Transverse colon (tissue), 4 donors: ENCODE measurements around the gene NDC80. TPM values are rescaled to one million over a fixed set of nuclear protein-coding genes. Genes with fewer than 3 reads are reported as not detected.
A peak's percentile ranks its signal among the peaks of the same experiment; 100 is the strongest.

ENCODE experiments used
- DNase-seq: peaks from one replicate; pipeline ENCODE4 v3.0.0-alpha.2; 2019
- H3K27ac ChIP-seq, 4 donors: fragments of 200-600 bp; sonication (generic); 2 replicates each; pipeline ENCODE4 v1.5.1; 2016 to 2018; ENCODE audit warnings: inconsistent platforms in 4 of 4
- H3K27me3 ChIP-seq: fragments of 200-600 bp; sonication (generic); 2 replicates; pipeline ENCODE4 v1.5.1; 2017; ENCODE audit warnings: inconsistent platforms
- H3K36me3 ChIP-seq, 4 donors: fragments of 200-600 bp; sonication (generic); 2 replicates each; pipeline ENCODE4 v1.5.1; 2017 to 2019; ENCODE audit warnings: inconsistent platforms in 4 of 4
- H3K4me1 ChIP-seq, 4 donors: fragments of 200-600 bp; sonication (generic); 2 replicates each; pipeline ENCODE4 v1.5.1; 2017 to 2020; ENCODE audit warnings: inconsistent platforms in 4 of 4
- H3K4me3 ChIP-seq, 4 donors: fragments of 200-600 bp; sonication (generic); 1 replicate in 1 of 4; 2 replicates in 3 of 4; pipeline versions ENCODE4 v1.5.1 to v1.6.1; 2017 to 2019; ENCODE audit warnings: inconsistent platforms in 4 of 4
- H3K9me3 ChIP-seq, 2 donors: fragments of 200-600 bp; sonication (generic); 2 replicates each; pipeline ENCODE4 v1.5.1; 2017 to 2019; ENCODE audit warnings: inconsistent platforms in 2 of 2
- CTCF ChIP-seq, 5 experiments: fragments of 200-600 bp in 3 of 5; fragments of 450-650 bp in 2 of 5; sonication (generic) in 3 of 5; IDR thresholded peaks; 1 replicate in 2 of 5; 2 replicates in 3 of 5; pipeline ENCODE4 v1.5.1; 2016 to 2017; ENCODE audit warnings: antibody characterized with exemption in 5 of 5, inconsistent platforms in 3 of 5, mild to moderate bottlenecking in 2 of 5, moderate library complexity in 1 of 5
- EP300 ChIP-seq: sonication (generic); formaldehyde crosslinking; IDR thresholded peaks from one replicate; pipeline ENCODE4 v1.6.1; 2017; ENCODE audit warnings: antibody characterized with exemption, low read depth
- POLR2A ChIP-seq: fragments of 450-650 bp; IDR thresholded peaks from one replicate; pipeline ENCODE4 v1.6.1; 2016; ENCODE audit warnings: antibody characterized with exemption, mild to moderate bottlenecking, moderate library complexity
- POLR2AphosphoS5 ChIP-seq, 3 donors: sonication (generic); formaldehyde crosslinking; IDR thresholded peaks; one replicate each; pipeline ENCODE4 v1.6.1; 2016; ENCODE audit warnings: antibody characterized with exemption in 3 of 3
- WGBS, 2 donors: methylation state at CpG; one replicate each; pipeline ENCODE4 v1.1.5; 2018; ENCODE audit warnings: low coverage in 1 of 2; 5-methylcytosine and 5-hydroxymethylcytosine counted together
- in situ Hi-C, 4 donors: fragments of 200-750 bp; cut with MboI; loops; one replicate each; pipeline versions ENCODE4 v1.15.0 to v1.15.1; 2017; ENCODE audit warnings: low sequenced_read_pairs in 3 of 4, low pct_ligation_motif_present in 1 of 4, low pct_unique_long_range_greater_than_20kb in 1 of 4
- intact Hi-C: fragments of 100-400 bp; cut with DNase I; formaldehyde crosslinking; loops from one replicate; pipeline ENCODE4 v1.15.1; 2023; ENCODE audit warnings: low total_unique reads
- total RNA-seq, 4 donors: library from RNA; depleted of rRNA; stranded (reverse); fragments of >200 nt; gene quantifications; one replicate each; pipeline ENCODE4 v1.1.0, GENCODE V29; 2016

Gene NDC80
- total RNA-seq, 4 donors from 2014 or later: 0.96 to 1.9 (median 1.6) TPM; not detected in 1

- intact Hi-C loops (loop anchor here (10.0 kb wide), 1 partner anchor 84 kb away; the partner anchor contains the start of gene SMCHD1), in situ Hi-C loops (loop anchor here in 2 of 4 donors (10.0 to 25.0 kb wide), 2 partner anchors 84 to 1708 kb away; partner anchors contain the start of gene SMCHD1 (in 1 of the 2))
- H3K36me3 ChIP-seq: peaks cover 0 to 5% (median 0%) of the 10 kb centered on the region in 4 donors
- peak; percentile 75 for DNase-seq
- peak overlapping the region; percentile 41 to 74 (median 62) for H3K4me3 ChIP-seq
- no peaks in the 10 kb centered on the region for H3K27me3 ChIP-seq
- peaks cover 8 to 39% (median 15%) of the 10 kb centered on the region in 4 donors for H3K4me1 ChIP-seq
- WGBS, 2 donors: 0% methylated on average over 2 to 16 of the region's 16 CpGs
- H3K9me3 ChIP-seq: no peaks in the 10 kb centered on the region
- H3K27ac ChIP-seq: peak overlapping the region; percentile 89 to 97 (median 92)
- TF ChIP-seq CTCF (IDR thresholded peaks at IDR 0.05) (peak in 4 of 5 experiments; percentile 12 to 44 (median 17)), POLR2AphosphoS5 (IDR thresholded peaks at IDR 0.05) (no peak)
Observed at GRCh38 chr18:2570772-2571199, 571 bp upstream of the NDC80 start.

GRCh38 chr18:2572171-2572569 is 813 bp downstream of the NDC80 start:
- DNase-seq: no peak
- 0 to 3% methylated on average over 1 of the region's 1 CpG for WGBS, 2 donors
- intact Hi-C loops (loop anchor here (10.0 kb wide), 1 partner anchor 83 kb away; the partner anchor contains the start of gene SMCHD1), in situ Hi-C loops (loop anchor here in 2 of 4 donors (10.0 to 25.0 kb wide), 2 partner anchors 83 to 1710 kb away; partner anchors contain the start of gene SMCHD1 (in 1 of the 2))
- H3K4me1 ChIP-seq: peaks cover 8 to 39% (median 15%) of the 10 kb centered on the region in 4 donors
- TF ChIP-seq CTCF (IDR thresholded peaks at IDR 0.05): no peak
- no peak for TF ChIP-seq EP300
- no peak for TF ChIP-seq POLR2AphosphoS5 (IDR thresholded peaks at IDR 0.05)
- no peak for TF ChIP-seq POLR2A
- peak overlapping the region in 2 of 4 donors; percentile 89 to 94 for H3K27ac ChIP-seq
- peak overlapping the region in 3 of 4 donors; percentile 56 to 74 (median 67) for H3K4me3 ChIP-seq
- H3K36me3 ChIP-seq: no peaks in the 10 kb centered on the region
- H3K27me3 ChIP-seq: no peaks in the 10 kb centered on the region
- no peaks in the 10 kb centered on the region for H3K9me3 ChIP-seq

DNA sequence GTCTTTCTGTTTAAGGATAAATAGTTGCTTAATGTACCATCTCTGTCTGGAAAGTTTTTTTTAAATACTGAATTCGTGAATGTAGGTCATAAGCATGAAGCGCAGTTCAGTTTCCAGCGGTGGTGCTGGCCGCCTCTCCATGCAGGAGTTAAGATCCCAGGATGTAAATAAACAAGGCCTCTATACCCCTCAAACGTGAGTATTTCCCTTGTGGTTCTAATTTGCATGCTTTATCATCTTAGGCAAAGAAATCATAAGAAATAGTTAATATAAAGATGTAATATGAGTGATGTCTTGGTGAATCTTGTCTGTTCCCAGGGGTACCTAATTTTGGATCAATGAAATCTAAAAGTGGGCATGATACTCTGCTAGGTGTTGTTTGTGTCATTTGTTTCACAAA is 1.5 kb downstream of the NDC80 start:
- no peak overlapping the region for H3K27ac ChIP-seq
- DNase-seq: no peak
- H3K27me3 ChIP-seq: no peaks in the 10 kb centered on the region
- intact Hi-C loops: loop anchor here (10.0 kb wide), 1 partner anchor 82 kb away; the partner anchor contains the start of gene SMCHD1
- in situ Hi-C loops: loop anchor here in 2 of 4 donors (10.0 to 25.0 kb wide), 2 partner anchors 82 to 1711 kb away; partner anchors contain the start of gene SMCHD1 (in 1 of the 2)
- TF ChIP-seq POLR2AphosphoS5 (IDR thresholded peaks at IDR 0.05) (no peak), EP300 (no peak), POLR2A (no peak), CTCF (IDR thresholded peaks at IDR 0.05) (no peak)
- H3K9me3 ChIP-seq: no peaks in the 10 kb centered on the region
- peaks cover 8 to 39% (median 15%) of the 10 kb centered on the region in 4 donors for H3K4me1 ChIP-seq
- H3K4me3 ChIP-seq: no peak overlapping the region
- 13 to 33% methylated on average over 2 to 5 of the region's 5 CpGs for WGBS, 2 donors
- no peaks in the 10 kb centered on the region for H3K36me3 ChIP-seq

DNA sequence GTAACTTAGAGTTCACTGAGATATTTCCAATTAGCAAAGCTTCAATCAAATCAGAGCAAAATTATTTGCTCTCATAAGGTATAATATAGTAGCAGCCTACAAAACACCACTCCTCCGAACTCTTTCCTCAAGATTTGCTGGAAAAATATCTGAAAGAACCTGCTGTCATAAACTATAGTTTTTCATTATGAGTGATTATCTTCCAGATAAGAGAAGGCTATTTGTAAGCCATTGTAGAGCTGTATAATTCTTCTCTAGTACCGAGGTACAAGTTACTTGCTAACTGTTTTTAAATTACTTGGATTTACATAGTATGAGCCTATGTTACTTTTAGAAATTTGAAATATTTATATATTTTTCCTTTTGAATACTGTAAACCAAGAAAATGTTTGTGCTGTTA is 2.1 kb downstream of the NDC80 start:
- intact Hi-C loops (loop anchor here (10.0 kb wide), 1 partner anchor 81 kb away; the partner anchor contains the start of gene SMCHD1), in situ Hi-C loops (loop anchor here in 2 of 4 donors (10.0 to 25.0 kb wide), 2 partner anchors 81 to 1711 kb away; partner anchors contain the start of gene SMCHD1 (in 1 of the 2))
- 26 to 34% methylated on average over 2 of the region's 2 CpGs for WGBS, 2 donors
- no peak for DNase-seq
- Histone ChIP-seq H3K27ac (no peak overlapping the region), H3K4me1 (peaks cover 8 to 39% (median 15%) of the 10 kb centered on the region in 4 donors), H3K36me3 (no peaks in the 10 kb centered on the region), H3K27me3 (no peaks in the 10 kb centered on the region), H3K4me3 (no peak overlapping the region), H3K9me3 (no peaks in the 10 kb centered on the region)
- TF ChIP-seq EP300 (no peak), POLR2AphosphoS5 (IDR thresholded peaks at IDR 0.05) (no peak), CTCF (IDR thresholded peaks at IDR 0.05) (no peak), POLR2A (no peak)
